GM12878 (cell line): Measurements from ENCODE around the gene ZNF397. TPM values are rescaled to one million over a fixed set of nuclear protein-coding genes. Genes with fewer than 3 reads are reported as not detected.

Experiments used
- ATAC-seq: fragments of 200-7000 bp; cut with Tn5 transposase; 3 replicates; pipeline ENCODE4 v1.9.1; 2020; ENCODE audit warnings: mild to moderate bottlenecking, moderate library complexity
- BruUV-seq: library from RNA; stranded (reverse); fragments of 400-500 nt; replicated peaks from 2 replicates; lab custom pipeline; 2021; lab: Mats Ljungman, UMichigan
- CTCF ChIA-PET: fragments of 300-600 bp; sonication (Branson Sonifier 250); formaldehyde crosslinking; extraction: SDS; loops from one replicate; lab custom pipeline; 2021; ENCODE audit warnings: inconsistent platforms; lab: Yijun Ruan, JAX
- POLR2A ChIA-PET: fragments of 350-600 bp; formaldehyde crosslinking; extraction: SDS; loops from one replicate; lab custom pipeline; 2021; ENCODE audit warnings: inconsistent platforms; lab: Charles Lee
- RAD21 ChIA-PET: fragments of 300-600 bp; sonication (Branson Sonifier 250); formaldehyde crosslinking; loops from one replicate; lab custom pipeline; 2023; ENCODE audit warnings: antibody characterized with exemption; ENCODE audit not compliant: unreplicated experiment; lab: Charles Lee
- SMC1A ChIA-PET: fragments of 300-600 bp; sonication (Branson Sonifier 250); formaldehyde crosslinking; loops from one replicate; lab custom pipeline; 2023; ENCODE audit not compliant: unreplicated experiment, uncharacterized antibody; lab: Charles Lee
- DNase-seq: peaks from one replicate; pipeline ENCODE4 v3.0.0-alpha.2; 2011; ENCODE audit warnings: low read depth, low spot score
- FAIRE-seq: peaks from 3 replicates; lab custom pipeline; 2011; peaks lifted over from hg19 to GRCh38; lab: Jason Lieb, UNC
- H2AFZ ChIP-seq: 2 replicates; pipeline ENCODE4 v1.6.0; 2011; ENCODE audit warnings: low read depth, low read length, control low read depth; ENCODE audit not compliant: control insufficient read depth
- H3K27ac ChIP-seq: 2 replicates; pipeline ENCODE4 v1.5.1; 2011; ENCODE audit warnings: control low read depth; ENCODE audit not compliant: control insufficient read depth, insufficient read depth
- H3K27me3 ChIP-seq, 2 experiments: replicated peaks in 1 of 2; 2 replicates each; pipeline versions ENCODE4 v1.6.0 to v1.6.1; 2011; ENCODE audit warnings: low read length in 1 of 2; ENCODE audit not compliant: control insufficient read depth in 2 of 2, insufficient read depth in 2 of 2
- H3K36me3 ChIP-seq, 2 experiments: 2 replicates each; pipeline ENCODE4 v1.5.1; 2011; ENCODE audit warnings: low read length in 1 of 2; ENCODE audit not compliant: control insufficient read depth in 2 of 2, insufficient read depth in 2 of 2
- H3K4me1 ChIP-seq: 2 replicates; pipeline ENCODE4 v1.6.1; 2011; ENCODE audit warnings: mild to moderate bottlenecking, low read length, moderate library complexity, mixed read lengths; ENCODE audit not compliant: control insufficient read depth, insufficient read depth
- H3K4me2 ChIP-seq: 2 replicates; pipeline ENCODE4 v1.6.0; 2011; ENCODE audit warnings: control low read depth; ENCODE audit not compliant: control insufficient read depth, insufficient read depth
- H3K4me3 ChIP-seq: fragments of 200-600 bp; sonication (generic); 2 replicates; pipeline ENCODE4 v1.5.1; 2016
- H3K79me2 ChIP-seq: 2 replicates; pipeline ENCODE4 v1.6.0; 2011; ENCODE audit warnings: low read length; ENCODE audit not compliant: control insufficient read depth, insufficient read depth
- H3K9ac ChIP-seq: 2 replicates; pipeline ENCODE4 v1.8.0; 2011; ENCODE audit warnings: low read length, control low read depth, mixed read lengths; ENCODE audit not compliant: control insufficient read depth, insufficient read depth
- H3K9me3 ChIP-seq: replicated peaks from 3 replicates; pipeline ENCODE4 v1.5.1; 2011; ENCODE audit warnings: mild to moderate bottlenecking, low read length; ENCODE audit not compliant: control insufficient read depth, insufficient read depth
- H4K20me1 ChIP-seq: 2 replicates; pipeline ENCODE4 v1.6.0; 2011; ENCODE audit not compliant: control insufficient read depth, insufficient read depth
- EED ChIP-seq: sonication (generic); IDR thresholded peaks from 2 replicates; pipeline ENCODE4 v1.6.1; 2016; ENCODE audit warnings: antibody characterized with exemption, low read depth
- TCF12 ChIP-seq: IDR thresholded peaks from 2 replicates; pipeline ENCODE4 v1.6.1; 2011; ENCODE audit warnings: low read depth, mild to moderate bottlenecking, low read length
- YY1 ChIP-seq: IDR thresholded peaks from 2 replicates; pipeline ENCODE4 v1.6.1; 2011; ENCODE audit warnings: low read depth, mild to moderate bottlenecking, low read length
- ZBTB40 ChIP-seq: fragments of 450-650 bp; IDR thresholded peaks from 2 replicates; pipeline ENCODE4 v1.6.1; 2016; ENCODE audit warnings: mild to moderate bottlenecking, moderate library complexity, borderline replicate concordance
- ZNF687 ChIP-seq: fragments of 450-650 bp; IDR thresholded peaks from 2 replicates; pipeline ENCODE4 v1.6.1; 2017; ENCODE audit warnings: mild to moderate bottlenecking, moderate library complexity
- ZSCAN29 ChIP-seq: fragments of 450-650 bp; IDR thresholded peaks from 2 replicates; pipeline ENCODE4 v1.6.1; 2017; ENCODE audit warnings: mild to moderate bottlenecking, moderate library complexity
- WGBS: methylation state at CpG from one replicate; pipeline ENCODE4 v1.1.6; 2016; ENCODE audit warnings: low lambda C conversion rate; ENCODE audit not compliant: insufficient replicate concordance, insufficient coverage; ENCODE audit errors: missing lambda C conversion rate; 5-methylcytosine and 5-hydroxymethylcytosine counted together
- in situ Hi-C: fragments of 300-500 bp; cut with MboI; formaldehyde crosslinking; loops from 9 replicates; pipeline ENCODE4 v1.14.3; 2018; ENCODE audit warnings: mixed read lengths
- intact Hi-C: fragments of 100-400 bp; cut with micrococcal nuclease; formaldehyde crosslinking; loops from one replicate; pipeline ENCODE4 v1.14.2; 2022; ENCODE audit not compliant: unreplicated experiment
- polyA plus RNA-seq, 11 experiments: library from polyadenylated mRNA; depleted of rRNA in 4 of 11; unstranded in 6 of 11; stranded (reverse) in 5 of 11; fragments of >200 nt; fragmentation: Nextera tagmentation in 4 of 11; fragmentation: Illumina TruSeq in 1 of 11; extraction: Ambion mirVana in 4 of 11; extraction: Trizol in 1 of 11; gene quantifications; 1 replicate in 1 of 11; 2 replicates in 10 of 11; pipeline versions ENCODE4 v1.2.1 to v1.2.3, GENCODE V29; 2011 to 2016; ENCODE audit warnings: inconsistent platforms in 2 of 11, missing spikeins in 2 of 11, low read depth in 1 of 11
- total RNA-seq, 4 experiments: library from RNA; depleted of rRNA in 3 of 4; stranded (reverse); fragments of >200 nt in 3 of 4; fragmentation: Illumina TruSeq in 1 of 4; extraction: Trizol in 1 of 4; gene quantifications; 2 replicates each; pipeline versions ENCODE4 v1.2.1 to v1.2.3, GENCODE V29; 2013 to 2021
- TF ChIP-seq, protein P1 (sequence below): fragments of 450-650 bp; IDR thresholded peaks from 2 replicates; pipeline ENCODE4 v1.6.1; 2017; ENCODE audit warnings: antibody characterized with exemption, mild to moderate bottlenecking, moderate library complexity

ZNF397 gene
- total and polyA plus RNA-seq, 10 of the 15 experiments (the other 5 are each of a cell fraction or from before 2014, with no cell fraction given): 5.2 to 13.3 (median 10.8) TPM

DNA sequence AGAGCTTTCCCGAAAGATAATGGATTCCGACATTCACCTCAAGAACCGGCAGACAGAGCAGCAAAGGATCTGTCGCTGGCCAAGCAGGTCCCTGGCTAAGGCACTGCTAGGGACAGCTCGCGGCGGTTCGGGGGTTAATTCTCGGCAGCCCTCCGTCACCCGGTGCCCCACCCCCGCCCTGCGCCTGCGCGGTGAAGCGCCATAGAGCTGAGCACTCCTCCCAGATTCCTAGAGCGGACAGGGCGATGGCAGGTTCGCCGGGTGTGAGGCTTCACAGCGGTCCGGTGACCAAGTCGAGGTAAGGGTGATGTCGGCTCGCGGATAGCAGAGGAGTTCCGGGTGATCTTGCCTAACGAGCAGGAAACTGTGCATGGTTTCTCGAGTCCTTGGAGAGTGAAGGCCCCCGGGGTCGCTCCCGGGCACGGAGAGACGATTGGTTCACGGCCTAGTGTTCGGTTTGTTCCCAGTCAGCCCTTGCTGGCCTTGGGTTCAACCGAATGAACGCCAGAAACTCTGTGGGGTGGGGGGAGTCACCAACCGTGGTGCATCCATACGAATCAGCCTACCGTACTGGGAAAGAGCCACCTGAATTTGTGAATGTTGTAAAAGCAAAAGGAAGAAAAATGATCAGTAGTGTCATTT lies 49.4 kb downstream of the ZNF397 start, which contains the start of gene ZSCAN30 (continued):
- no peak for TF ChIP-seq ZSCAN29
- TF ChIP-seq TCF12: 0 out of 2 replicates have a peak, but pooled peaks have one; percentile 63

DNA sequence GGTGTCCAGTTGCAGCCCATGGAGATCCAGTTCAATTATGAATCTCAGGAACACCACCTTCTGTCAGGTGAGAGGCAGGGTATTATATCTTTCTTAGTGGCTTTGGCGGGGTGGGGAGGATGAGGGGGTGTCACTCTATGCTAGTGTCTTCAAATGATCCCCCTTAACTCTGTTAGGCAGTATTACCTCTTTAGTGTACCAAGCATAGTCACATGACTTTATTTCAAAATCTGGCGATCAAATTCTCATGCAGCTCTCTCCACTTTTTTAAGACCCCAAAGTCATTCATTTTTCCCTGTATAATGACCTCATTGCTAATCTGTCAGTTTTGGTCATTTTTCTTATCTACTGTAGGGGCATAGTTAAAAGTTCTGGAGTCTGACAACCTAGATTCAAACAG lies 50.3 kb downstream of the ZNF397 start:
- in situ Hi-C loops: loop anchor here (5.0 kb wide), 2 partner anchors 49 to 51 kb away; partner anchors contain the start of genes ZNF24 and ZNF397
- H4K20me1 ChIP-seq: no peaks in the 10 kb centered on the region
- DNase-seq (no peak), FAIRE-seq (no peak), ATAC-seq (peak; percentile 11)
- H3K79me2 ChIP-seq: peaks cover 22% of the 10 kb centered on the region
- SMC1A ChIA-PET: interaction anchor here (1.0 to 2.0 kb wide), 3 partner anchors 45 to 278 kb away, joined by 3 to 6 read pairs (median 3); no protein-coding TSS in a partner anchor
- peak overlapping the region; percentile 83 for H3K4me3 ChIP-seq
- H3K36me3 ChIP-seq: peaks cover 0 to 18% of the 10 kb centered on the region in 2 experiments; a peak in 2 of 4 replicates
- RAD21 ChIA-PET: no interaction called here
- no peak overlapping the region for H2AFZ ChIP-seq
- POLR2A ChIA-PET: interaction anchor here (1.0 kb wide), 1 partner anchor 54 kb away, joined by 3 read pairs; the partner anchor contains the start of gene ZNF24
- intact Hi-C loops: loop anchor here (5.0 kb wide), 2 partner anchors 51 to 249 kb away; partner anchors contain the start of genes MAPRE2 and ZNF24
- CTCF ChIA-PET: interaction anchor here (0.6 to 0.9 kb wide), 2 partner anchors 57 to 347 kb away, joined by 4 to 5 read pairs; no protein-coding TSS in a partner anchor
- peaks cover 16% of the 10 kb centered on the region for H3K9me3 ChIP-seq
- H3K4me1 ChIP-seq: no peaks in the 10 kb centered on the region; the same call in 1 of the 2 replicates
- H3K27ac ChIP-seq: no peak overlapping the region
- no TSS peak for BruUV-seq
- WGBS: 69% methylated on average over 2 of the region's 2 CpGs
- peak overlapping the region; percentile 78 for H3K4me2 ChIP-seq
- H3K27me3 ChIP-seq: no peaks in the 10 kb centered on the region
- peak overlapping the region; percentile 86 for H3K9ac ChIP-seq
- TF ChIP-seq ZBTB40: no peak
- no peak for TF ChIP-seq YY1
- TF ChIP-seq EED: no peak
- TF ChIP-seq, protein P1, sequence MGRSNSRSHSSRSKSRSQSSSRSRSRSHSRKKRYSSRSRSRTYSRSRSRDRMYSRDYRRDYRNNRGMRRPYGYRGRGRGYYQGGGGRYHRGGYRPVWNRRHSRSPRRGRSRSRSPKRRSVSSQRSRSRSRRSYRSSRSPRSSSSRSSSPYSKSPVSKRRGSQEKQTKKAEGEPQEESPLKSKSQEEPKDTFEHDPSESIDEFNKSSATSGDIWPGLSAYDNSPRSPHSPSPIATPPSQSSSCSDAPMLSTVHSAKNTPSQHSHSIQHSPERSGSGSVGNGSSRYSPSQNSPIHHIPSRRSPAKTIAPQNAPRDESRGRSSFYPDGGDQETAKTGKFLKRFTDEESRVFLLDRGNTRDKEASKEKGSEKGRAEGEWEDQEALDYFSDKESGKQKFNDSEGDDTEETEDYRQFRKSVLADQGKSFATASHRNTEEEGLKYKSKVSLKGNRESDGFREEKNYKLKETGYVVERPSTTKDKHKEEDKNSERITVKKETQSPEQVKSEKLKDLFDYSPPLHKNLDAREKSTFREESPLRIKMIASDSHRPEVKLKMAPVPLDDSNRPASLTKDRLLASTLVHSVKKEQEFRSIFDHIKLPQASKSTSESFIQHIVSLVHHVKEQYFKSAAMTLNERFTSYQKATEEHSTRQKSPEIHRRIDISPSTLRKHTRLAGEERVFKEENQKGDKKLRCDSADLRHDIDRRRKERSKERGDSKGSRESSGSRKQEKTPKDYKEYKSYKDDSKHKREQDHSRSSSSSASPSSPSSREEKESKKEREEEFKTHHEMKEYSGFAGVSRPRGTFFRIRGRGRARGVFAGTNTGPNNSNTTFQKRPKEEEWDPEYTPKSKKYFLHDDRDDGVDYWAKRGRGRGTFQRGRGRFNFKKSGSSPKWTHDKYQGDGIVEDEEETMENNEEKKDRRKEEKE: no peak
- TF ChIP-seq ZNF687: no peak
